Activated B cell treated with CpG ODN at 0.5 μM for 24 hours (primary cell): ENCODE measurements around the gene EXOSC7. TPM values are rescaled to one million over a fixed set of nuclear protein-coding genes. Genes with fewer than 3 reads are reported as not detected.

Source experiments
- ATAC-seq: fragments of 200-7000 bp; cut with Tn5 transposase; one replicate; pipeline ENCODE4 v1.10.0; 2021; ENCODE audit warnings: low read depth, mild to moderate bottlenecking, moderate library complexity
- CTCF ChIA-PET: fragments of 350-600 bp; sonication (Branson Sonifier 250); formaldehyde crosslinking; loops from one replicate; lab custom pipeline; 2021; ENCODE audit warnings: antibody characterized with exemption; lab: Charles Lee
- POLR2A ChIA-PET: fragments of 350-600 bp; sonication (Branson Sonifier 250); formaldehyde crosslinking; loops from one replicate; lab custom pipeline; 2021; ENCODE audit warnings: antibody characterized with exemption; lab: Charles Lee
- DNase-seq: peaks from one replicate; pipeline ENCODE4 v3.0.0; 2022
- H3K27ac Mint-ChIP-seq: one replicate; pipeline ENCODE4 v1.8.0; 2020; ENCODE audit warnings: mixed read lengths
- H3K27me3 Mint-ChIP-seq: one replicate; pipeline ENCODE4 v1.8.0; 2021; ENCODE audit warnings: mixed read lengths
- H3K36me3 Mint-ChIP-seq: one replicate; pipeline ENCODE4 v1.8.0; 2021; ENCODE audit warnings: low read depth, mixed read lengths
- H3K4me1 Mint-ChIP-seq: one replicate; pipeline ENCODE4 v1.8.0; 2021; ENCODE audit warnings: mixed read lengths
- H3K4me3 Mint-ChIP-seq: one replicate; pipeline ENCODE4 v1.8.0; 2020; ENCODE audit warnings: mild to moderate bottlenecking, mixed read lengths
- H3K9me3 Mint-ChIP-seq: one replicate; pipeline ENCODE4 v1.8.0; 2020; ENCODE audit warnings: mixed read lengths
- CTCF ChIP-seq: fragments of 200-600 bp; IDR thresholded peaks from one replicate; pipeline ENCODE4 v1.8.0; 2022; ENCODE audit warnings: antibody characterized with exemption, mild to moderate bottlenecking
- intact Hi-C: fragments of 100-400 bp; cut with micrococcal nuclease; formaldehyde crosslinking; loops from one replicate; pipeline ENCODE4 v1.15.1; 2024
- total RNA-seq: library from RNA; stranded (reverse); gene quantifications from 2 replicates; pipeline ENCODE4 v1.2.3, GENCODE V29; 2022

EXOSC7 gene
- total RNA-seq, 1 donor from 2014 or later = 44.0 TPM

- DNase-seq (no peak), ATAC-seq (no peak)
- Mint-ChIP-seq H3K27me3 (no peaks in the 10 kb centered on the region), H3K4me3 (no peak overlapping the region), H3K9me3 (peaks cover 3% of the 10 kb centered on the region), H3K4me1 (no peaks in the 10 kb centered on the region), H3K27ac (no peak overlapping the region), H3K36me3 (peaks cover 86% of the 10 kb centered on the region)
- TF ChIP-seq CTCF = no peak
- ChIA-PET CTCF (interaction anchor here (0.6 to 1.6 kb wide), 2 partner anchors 10 to 653 kb away, joined by 3 to 6 read pairs; no protein-coding TSS in a partner anchor), POLR2A (no interaction called here)
- intact Hi-C loops = no loop called here
Measured at GRCh38 chr3:45003406-45003805, 27.4 kb downstream of the EXOSC7 start.

GRCh38 chr3:45003859-45004258 lies 27.8 kb downstream of the EXOSC7 start:
- ChIA-PET POLR2A (no interaction called here), CTCF (interaction anchor here (1.6 kb wide), 1 partner anchor 11 kb away, joined by 6 read pairs; no protein-coding TSS in a partner anchor)
- Mint-ChIP-seq H3K4me1 (no peaks in the 10 kb centered on the region), H3K36me3 (peaks cover 84% of the 10 kb centered on the region), H3K4me3 (no peak overlapping the region), H3K27me3 (no peaks in the 10 kb centered on the region), H3K9me3 (peaks cover 3% of the 10 kb centered on the region), H3K27ac (no peak overlapping the region)
- intact Hi-C loops = no loop called here
- no peak for TF ChIP-seq CTCF
- DNase-seq = no peak
- no peak for ATAC-seq

GRCh38 chr3:45007091-45007490 lies 31.0 kb downstream of the EXOSC7 start:
- DNase-seq (no peak), ATAC-seq (no peak)
- Mint-ChIP-seq H3K36me3 (peaks cover 71% of the 10 kb centered on the region), H3K27ac (no peak overlapping the region), H3K4me1 (peaks cover 14% of the 10 kb centered on the region), H3K27me3 (no peaks in the 10 kb centered on the region), H3K4me3 (no peak overlapping the region), H3K9me3 (peaks cover 3% of the 10 kb centered on the region)
- ChIA-PET CTCF (no interaction called here), POLR2A (no interaction called here)
- TF ChIP-seq CTCF = no peak
- intact Hi-C loops = no loop called here

GRCh38 chr3:45008117-45008516 lies 32.1 kb downstream of the EXOSC7 start:
- no peak for TF ChIP-seq CTCF
- intact Hi-C loops = no loop called here
- Mint-ChIP-seq H3K4me3 (no peak overlapping the region), H3K9me3 (peaks cover 3% of the 10 kb centered on the region), H3K27ac (no peak overlapping the region), H3K27me3 (no peaks in the 10 kb centered on the region), H3K36me3 (peaks cover 70% of the 10 kb centered on the region), H3K4me1 (peaks cover 20% of the 10 kb centered on the region)
- ChIA-PET POLR2A (interaction anchor here (0.5 kb wide), 1 partner anchor 11 kb away, joined by 5 read pairs; no protein-coding TSS in a partner anchor), CTCF (no interaction called here)
- ATAC-seq = no peak
- DNase-seq = no peak

- no peak for TF ChIP-seq CTCF
- DNase-seq (no peak), ATAC-seq (no peak)
- Mint-ChIP-seq H3K27ac (no peak overlapping the region), H3K4me3 (no peak overlapping the region), H3K4me1 (peaks cover 20% of the 10 kb centered on the region), H3K27me3 (no peaks in the 10 kb centered on the region), H3K9me3 (peaks cover under 1% of the 10 kb centered on the region), H3K36me3 (peaks cover 64% of the 10 kb centered on the region)
- POLR2A ChIA-PET = no interaction called here
- intact Hi-C loops = no loop called here
- CTCF ChIA-PET = no interaction called here
Measured at GRCh38 chr3:45009868-45010267, 33.8 kb downstream of the EXOSC7 start.
